Brain microvascular endothelial cell (primary cell): Measurements from ENCODE around the gene NEGR1.

Experiments used
- DNase-seq: peaks from one replicate; pipeline ENCODE4 v3.0.0-alpha.2; 2020
- H3K27ac ChIP-seq: fragments of 250-450 bp; sonication (Bioruptor Pico); 2 replicates; pipeline ENCODE4 v1.5.1; 2020; ENCODE audit warnings: mild to moderate bottlenecking, moderate library complexity
- H3K27me3 ChIP-seq: fragments of 250-450 bp; sonication (Bioruptor Pico); replicated peaks from 2 replicates; pipeline ENCODE4 v1.5.1; 2020; ENCODE audit warnings: mild to moderate bottlenecking
- H3K36me3 ChIP-seq: fragments of 250-450 bp; sonication (Bioruptor Pico); replicated peaks from 2 replicates; pipeline ENCODE4 v1.5.1; 2020; ENCODE audit warnings: mild to moderate bottlenecking
- H3K4me3 ChIP-seq: 2 replicates; pipeline ENCODE4 v1.5.1; 2011; ENCODE audit warnings: low read depth, mild to moderate bottlenecking, control low read depth, low read length, moderate library complexity
- CTCF ChIP-seq: IDR thresholded peaks from 2 replicates; pipeline ENCODE4 v1.5.1; 2011; ENCODE audit warnings: low read depth, mild to moderate bottlenecking, moderate library complexity, low read length, control low read depth, inconsistent platforms; ENCODE audit errors: missing control alignments
- in situ Hi-C: cut with HindIII; loops from 2 replicates; pipeline ENCODE4 v1.10.0; 2017; ENCODE audit warnings: low sequenced_read_pairs, low pct_ligation_motif_present

The NEGR1 gene

GRCh38 chr1:72063364-72064044, 218.8 kb downstream of the NEGR1 start:
- in situ Hi-C loops = no loop called here

GRCh38 chr1:72062584-72062983, 219.8 kb downstream of the NEGR1 start:
- Histone ChIP-seq H3K4me3 (no peak overlapping the region), H3K36me3 (no peaks in the 10 kb centered on the region), H3K27ac (no peak overlapping the region), H3K27me3 (no peaks in the 10 kb centered on the region)
- TF ChIP-seq CTCF = no peak
- in situ Hi-C loops = no loop called here
- DNase-seq = peak; percentile 8

More at GRCh38 chr1:72063364-72064044, 218.8 kb downstream of the NEGR1 start:
- Histone ChIP-seq H3K36me3 (no peaks in the 10 kb centered on the region), H3K27ac (no peak overlapping the region), H3K4me3 (no peak overlapping the region), H3K27me3 (no peaks in the 10 kb centered on the region)
- DNase-seq = no peak
- TF ChIP-seq CTCF = no peak

GRCh38 chr1:72060466-72061245, 221.7 kb downstream of the NEGR1 start:
- no peak overlapping the region for H3K27ac ChIP-seq
- in situ Hi-C loops = no loop called here
- TF ChIP-seq CTCF = no peak

GRCh38 chr1:72056516-72056915, 225.8 kb downstream of the NEGR1 start:
- in situ Hi-C loops = no loop called here
- no peaks in the 10 kb centered on the region for H3K27me3 ChIP-seq
- no peaks in the 10 kb centered on the region for H3K36me3 ChIP-seq
- DNase-seq = no peak
- no peak overlapping the region for H3K4me3 ChIP-seq
- TF ChIP-seq CTCF = no peak
- H3K27ac ChIP-seq = no peak overlapping the region

More at GRCh38 chr1:72060466-72061245, 221.7 kb downstream of the NEGR1 start:
- no peak overlapping the region for H3K4me3 ChIP-seq
- no peaks in the 10 kb centered on the region for H3K36me3 ChIP-seq
- DNase-seq = no peak
- no peaks in the 10 kb centered on the region for H3K27me3 ChIP-seq

GRCh38 chr1:72051538-72051937, 230.8 kb downstream of the NEGR1 start:
- no peak for DNase-seq
- no peak for TF ChIP-seq CTCF
- in situ Hi-C loops = no loop called here
- Histone ChIP-seq H3K27ac (no peak overlapping the region), H3K27me3 (no peaks in the 10 kb centered on the region), H3K36me3 (no peaks in the 10 kb centered on the region), H3K4me3 (no peak overlapping the region)
